ENCODE results near the gene CDK17. TPM values are rescaled to one million over a fixed set of nuclear protein-coding genes. Genes with fewer than 3 reads are reported as not detected.
"Not testable (repeated sequence)": the region's sequence is repeated elsewhere in the genome, so short reads cannot be mapped to it uniquely, and the experiment has no call there.

CDK17 gene
- total RNA-seq, 1 donor: 73.8 TPM

DNA sequence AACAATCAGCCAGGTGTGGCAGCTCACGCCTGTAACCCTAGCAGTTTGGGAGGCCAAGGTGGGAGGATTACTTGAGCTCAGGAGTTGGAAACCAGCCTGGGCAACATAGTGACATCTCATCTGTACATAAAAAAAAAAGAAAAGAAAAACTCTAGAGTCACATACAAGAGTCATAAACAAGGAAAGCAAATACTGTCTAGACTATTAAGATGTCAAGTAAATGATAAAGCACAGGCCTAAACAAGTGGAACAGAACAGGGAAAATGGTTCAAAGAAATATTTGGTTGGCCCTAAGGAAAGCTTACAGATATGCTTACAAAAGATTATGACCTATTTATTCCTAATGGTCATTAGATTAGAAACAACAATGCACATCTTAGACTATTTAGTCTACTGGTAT is 12.3 kb downstream of the CDK17 start:
- no peak overlapping the region for H3K4me3 ChIP-seq (ENCODE audit: low read depth, low read length)
- no peak for TF ChIP-seq CTCF (IDR thresholded peaks at IDR 0.05; ENCODE audit: insufficient read depth, low read depth, low read length)
- DNase-seq (ENCODE audit: low read depth): peak; percentile 86

GRCh38 chr12:96386794-96387193 is 13.4 kb downstream of the CDK17 start:
- no peak for DNase-seq (ENCODE audit: low read depth)
- H3K4me3 ChIP-seq (ENCODE audit: low read depth, low read length): no peak overlapping the region
- no peak for TF ChIP-seq CTCF (IDR thresholded peaks at IDR 0.05; ENCODE audit: insufficient read depth, low read depth, low read length)

GRCh38 chr12:96383991-96384390 is 16.2 kb downstream of the CDK17 start:
- TF ChIP-seq CTCF (IDR thresholded peaks at IDR 0.05; ENCODE audit: insufficient read depth, low read depth, low read length): no peak
- no peak overlapping the region for H3K4me3 ChIP-seq (ENCODE audit: low read depth, low read length)
- DNase-seq (ENCODE audit: low read depth): peak; percentile 43

DNA sequence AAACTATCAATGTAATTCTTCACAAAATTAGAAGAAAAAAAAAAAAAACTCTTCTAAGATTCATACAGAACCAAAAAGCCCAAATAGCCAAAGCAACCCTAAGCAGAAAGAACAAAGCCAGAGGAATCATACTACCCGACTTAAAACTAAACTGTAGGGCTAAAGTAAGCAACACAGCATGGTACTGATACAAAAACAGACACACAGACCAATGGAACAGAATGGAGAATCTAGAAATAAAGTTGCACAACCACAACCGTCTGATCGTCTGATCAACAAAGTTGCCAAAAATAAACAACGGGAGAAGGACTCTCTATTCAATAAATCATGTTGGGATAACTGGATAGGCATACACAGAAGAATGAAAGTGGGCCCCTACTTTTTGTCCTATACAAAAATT is 16.9 kb downstream of the CDK17 start:
- H3K4me3 ChIP-seq (ENCODE audit: low read depth, low read length): no peak overlapping the region
- no peak for TF ChIP-seq CTCF (IDR thresholded peaks at IDR 0.05; ENCODE audit: insufficient read depth, low read depth, low read length)
- DNase-seq (ENCODE audit: low read depth): no peak

DNA sequence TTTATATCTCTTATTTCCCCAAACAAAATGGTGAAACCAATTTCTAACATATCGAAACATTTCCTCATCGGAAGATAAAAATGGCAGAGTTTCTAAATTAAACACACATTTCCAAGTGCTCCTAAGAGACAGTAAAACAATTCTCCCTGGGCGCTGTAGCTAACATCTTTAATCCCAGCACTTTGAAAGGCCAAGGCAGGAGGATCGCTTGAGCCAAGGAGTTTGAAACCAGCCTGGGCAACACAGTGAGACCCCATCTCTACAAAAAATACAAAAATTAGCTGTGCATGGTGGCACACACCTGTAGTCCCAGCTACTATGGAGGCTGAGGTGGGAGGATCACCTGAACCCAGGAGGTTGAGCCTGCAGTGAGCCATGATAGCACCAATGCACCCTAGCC is 20.5 kb downstream of the CDK17 start:
- DNase-seq (ENCODE audit: low read depth); H3K4me3 ChIP-seq (ENCODE audit: low read depth, low read length): not testable (repeated sequence)

GRCh38 chr12:96378319-96378718 is 21.9 kb downstream of the CDK17 start:
- no peak for TF ChIP-seq CTCF (IDR thresholded peaks at IDR 0.05; ENCODE audit: insufficient read depth, low read depth, low read length)

DNA sequence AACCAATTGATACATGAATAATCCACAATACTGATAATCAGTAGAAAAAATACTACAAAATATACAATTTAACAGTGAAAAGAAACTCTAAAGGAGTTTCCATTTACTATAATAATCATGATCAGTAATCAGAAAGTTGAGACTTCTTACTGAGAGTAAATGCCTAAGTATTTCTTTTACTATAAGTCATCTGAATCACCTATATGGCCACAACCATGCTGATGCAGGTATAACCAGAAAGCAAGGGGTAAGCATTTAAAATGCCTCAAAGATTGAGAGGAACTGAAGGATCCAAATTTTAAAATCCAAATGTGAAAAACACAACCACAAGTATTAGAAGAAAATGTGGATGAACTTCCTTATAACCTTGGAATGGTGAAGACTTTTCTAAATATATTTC is 23.4 kb downstream of the CDK17 start:
- no peak for TF ChIP-seq CTCF (IDR thresholded peaks at IDR 0.05; ENCODE audit: insufficient read depth, low read depth, low read length)
- no peak for DNase-seq (ENCODE audit: low read depth)
- H3K4me3 ChIP-seq (ENCODE audit: low read depth, low read length): no peak overlapping the region

More at GRCh38 chr12:96378319-96378718, 21.9 kb downstream of the CDK17 start:
- H3K4me3 ChIP-seq (ENCODE audit: low read depth, low read length): no peak overlapping the region
- DNase-seq (ENCODE audit: low read depth): no peak

All from fibroblast of villous mesenchyme (primary cell).